ENCODE data around the gene SPATA13.

GRCh38 chr13:24217601-24218281 is 57.2 kb downstream of the SPATA13 start:
- TF ChIP-seq CTCF (conservative IDR thresholded peaks at IDR 0.05 in 1 of 2, IDR thresholded peaks at IDR 0.05 in 1 of 2; ENCODE audit: low read depth in 1 of 2, low read length in 2 of 2) (no peak), EZH2 (IDR thresholded peaks at IDR 0.05; ENCODE audit: low read length, missing control alignments) (no peak)

Data from fibroblast of lung (primary cell).